GM10266 (cell line): Measurements from ENCODE around the gene HBA2.
"Not testable (repeated sequence)": the region's sequence is repeated elsewhere in the genome, so short reads cannot be mapped to it uniquely, and the experiment has no call there.

Experiments
- DNase-seq: peaks from one replicate; pipeline ENCODE4 v3.0.0; 2012; ENCODE audit errors: extremely low spot score
- TF ChIP-seq, protein P1 (sequence below): IDR thresholded peaks from 2 replicates; pipeline ENCODE4 v1.5.1; 2012; ENCODE audit warnings: mild to moderate bottlenecking, low read depth; ENCODE audit not compliant: control insufficient read depth, insufficient read depth; ENCODE audit errors: missing control alignments

The HBA2 gene

GRCh38 chr16:162271-162991, 10.2 kb upstream of the HBA2 start:
- DNase-seq = no peak
- TF ChIP-seq, protein P1, sequence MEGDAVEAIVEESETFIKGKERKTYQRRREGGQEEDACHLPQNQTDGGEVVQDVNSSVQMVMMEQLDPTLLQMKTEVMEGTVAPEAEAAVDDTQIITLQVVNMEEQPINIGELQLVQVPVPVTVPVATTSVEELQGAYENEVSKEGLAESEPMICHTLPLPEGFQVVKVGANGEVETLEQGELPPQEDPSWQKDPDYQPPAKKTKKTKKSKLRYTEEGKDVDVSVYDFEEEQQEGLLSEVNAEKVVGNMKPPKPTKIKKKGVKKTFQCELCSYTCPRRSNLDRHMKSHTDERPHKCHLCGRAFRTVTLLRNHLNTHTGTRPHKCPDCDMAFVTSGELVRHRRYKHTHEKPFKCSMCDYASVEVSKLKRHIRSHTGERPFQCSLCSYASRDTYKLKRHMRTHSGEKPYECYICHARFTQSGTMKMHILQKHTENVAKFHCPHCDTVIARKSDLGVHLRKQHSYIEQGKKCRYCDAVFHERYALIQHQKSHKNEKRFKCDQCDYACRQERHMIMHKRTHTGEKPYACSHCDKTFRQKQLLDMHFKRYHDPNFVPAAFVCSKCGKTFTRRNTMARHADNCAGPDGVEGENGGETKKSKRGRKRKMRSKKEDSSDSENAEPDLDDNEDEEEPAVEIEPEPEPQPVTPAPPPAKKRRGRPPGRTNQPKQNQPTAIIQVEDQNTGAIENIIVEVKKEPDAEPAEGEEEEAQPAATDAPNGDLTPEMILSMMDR = no peak

- DNase-seq = not testable (repeated sequence)
Observed at GRCh38 chr16:163139-163538, 9.5 kb upstream of the HBA2 start.

DNA sequence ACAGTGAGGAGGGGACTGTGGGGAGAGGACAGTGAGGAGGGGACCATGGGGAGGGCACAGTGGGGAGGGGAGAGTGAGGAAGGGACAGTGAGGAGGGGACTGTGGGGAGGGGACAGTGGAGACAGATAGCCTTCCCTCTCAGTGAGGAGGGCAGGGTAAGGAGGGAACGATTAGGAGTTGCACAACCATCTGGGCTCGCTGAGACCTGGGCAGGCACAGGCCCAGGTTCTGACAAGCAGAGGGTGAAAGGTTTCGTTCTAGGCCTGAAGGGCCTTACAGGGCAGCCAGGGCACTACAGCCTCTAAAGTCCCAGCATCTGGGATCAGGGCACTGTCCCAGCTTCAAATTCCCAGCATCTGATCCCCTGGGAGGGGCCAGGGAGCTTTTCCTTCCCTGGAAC, 9.0 kb upstream of the HBA2 start:
- DNase-seq = not testable (repeated sequence)

GRCh38 chr16:164134-164823, 8.4 kb upstream of the HBA2 start:
- not testable (repeated sequence) for DNase-seq

GRCh38 chr16:164827-165538, 7.7 kb upstream of the HBA2 start:
- peak; percentile 83 for DNase-seq
- TF ChIP-seq, protein P1 = no peak

DNA sequence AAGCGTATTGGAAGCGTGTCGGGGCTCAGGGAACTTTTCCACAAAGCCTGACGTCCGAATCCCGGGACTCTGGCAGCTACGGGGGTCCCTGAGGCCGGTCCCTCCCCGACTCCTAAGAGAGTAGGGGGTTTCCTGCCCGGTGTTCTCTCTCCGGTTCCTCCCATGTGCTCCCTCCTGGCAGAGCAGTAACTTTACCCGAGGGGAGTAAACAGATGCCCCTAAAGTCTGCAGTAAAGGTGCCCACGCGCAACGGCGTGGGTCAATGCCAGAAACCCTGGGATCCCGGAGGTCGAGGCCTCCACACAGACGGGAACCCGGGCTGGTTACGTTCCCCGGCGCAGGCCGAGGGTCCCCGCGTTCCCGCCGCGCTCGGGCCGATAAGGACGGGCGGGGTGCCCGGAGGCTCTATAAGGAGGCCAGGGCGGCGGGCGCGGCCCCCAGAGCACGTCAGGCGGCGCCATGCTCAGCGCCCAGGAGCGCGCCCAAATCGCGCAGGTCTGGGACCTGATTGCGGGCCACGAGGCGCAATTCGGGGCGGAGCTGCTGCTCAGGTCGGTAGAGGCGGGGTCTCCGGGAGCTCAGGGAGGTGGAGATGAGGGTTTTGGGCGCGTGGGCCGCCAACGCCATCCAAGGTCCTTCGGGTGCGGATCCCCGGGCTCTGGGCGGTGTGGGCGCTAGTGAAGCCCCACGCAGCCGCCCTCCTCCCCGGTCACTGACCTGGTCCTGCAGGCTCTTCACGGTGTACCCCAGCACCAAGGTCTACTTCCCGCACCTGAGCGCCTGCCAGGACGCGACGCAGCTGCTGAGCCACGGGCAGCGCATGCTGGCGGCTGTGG, 6.9 kb upstream of the HBA2 start, which contains the start of gene HBM:
Gene HBM (plus strand): TSS at position 440 of the 836 bp plus-strand sequence. CDS start 20 bp downstream, at position 460.
- TF ChIP-seq, protein P1 = no peak
- DNase-seq = no peak

DNA sequence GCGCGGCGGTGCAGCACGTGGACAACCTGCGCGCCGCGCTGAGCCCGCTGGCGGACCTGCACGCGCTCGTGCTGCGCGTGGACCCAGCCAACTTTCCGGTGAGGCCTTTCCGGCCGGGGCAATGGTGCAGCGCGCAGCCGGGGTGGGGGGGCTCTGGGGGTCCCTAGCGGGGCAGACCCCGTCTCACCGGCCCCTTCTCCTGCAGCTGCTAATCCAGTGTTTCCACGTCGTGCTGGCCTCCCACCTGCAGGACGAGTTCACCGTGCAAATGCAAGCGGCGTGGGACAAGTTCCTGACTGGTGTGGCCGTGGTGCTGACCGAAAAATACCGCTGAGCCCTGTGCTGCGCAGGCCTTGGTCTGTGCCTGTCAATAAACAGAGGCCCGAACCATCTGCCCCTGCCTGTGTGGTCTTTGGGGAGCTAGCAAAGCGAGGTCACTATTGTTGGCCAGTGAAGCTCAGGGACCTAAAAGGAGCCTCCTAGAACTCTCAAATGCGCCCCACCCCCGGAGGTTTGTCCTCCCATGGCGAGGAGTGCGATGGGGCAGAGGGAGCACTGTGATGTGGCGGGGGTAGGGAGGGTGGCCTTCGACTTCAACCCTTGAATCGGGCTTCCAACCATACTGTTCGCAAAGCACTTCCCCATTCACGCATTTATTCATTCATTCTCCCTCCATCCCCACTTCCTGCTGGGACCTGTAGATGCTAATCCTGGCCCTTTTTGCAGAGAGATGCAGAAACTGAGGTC, 6.1 kb upstream of the HBA2 start:
- TF ChIP-seq, protein P1 = no peak
- DNase-seq = no peak

GRCh38 chr16:167122-167690, 5.5 kb upstream of the HBA2 start:
- TF ChIP-seq, protein P1 = no peak
- DNase-seq = no peak
